Right lobe of liver (tissue), 4 donors: Measurements from ENCODE around the gene INPP4B.

ENCODE experiments used
- POLR2A ChIP-seq: fragments of 450-650 bp; IDR thresholded peaks from one replicate; pipeline ENCODE4 v1.6.1; 2017; ENCODE audit warnings: antibody characterized with exemption, mild to moderate bottlenecking
- TF ChIP-seq, protein P1 (sequence below), 4 donors: fragments of 200-600 bp in 3 of 4; fragments of 450-650 bp in 1 of 4; IDR thresholded peaks; one replicate each; pipeline versions ENCODE4 v1.5.1 to v1.8.0; 2016 to 2022; ENCODE audit warnings: antibody characterized with exemption in 4 of 4, mild to moderate bottlenecking in 2 of 4
- donor health status: DM: no; HTN: no; CAD: no.
- donor health status: DM: no; HTN: no; CAD: no.
- donor health status: DM: no; HTN: yes; CAD: no.

- TF ChIP-seq, protein P1, sequence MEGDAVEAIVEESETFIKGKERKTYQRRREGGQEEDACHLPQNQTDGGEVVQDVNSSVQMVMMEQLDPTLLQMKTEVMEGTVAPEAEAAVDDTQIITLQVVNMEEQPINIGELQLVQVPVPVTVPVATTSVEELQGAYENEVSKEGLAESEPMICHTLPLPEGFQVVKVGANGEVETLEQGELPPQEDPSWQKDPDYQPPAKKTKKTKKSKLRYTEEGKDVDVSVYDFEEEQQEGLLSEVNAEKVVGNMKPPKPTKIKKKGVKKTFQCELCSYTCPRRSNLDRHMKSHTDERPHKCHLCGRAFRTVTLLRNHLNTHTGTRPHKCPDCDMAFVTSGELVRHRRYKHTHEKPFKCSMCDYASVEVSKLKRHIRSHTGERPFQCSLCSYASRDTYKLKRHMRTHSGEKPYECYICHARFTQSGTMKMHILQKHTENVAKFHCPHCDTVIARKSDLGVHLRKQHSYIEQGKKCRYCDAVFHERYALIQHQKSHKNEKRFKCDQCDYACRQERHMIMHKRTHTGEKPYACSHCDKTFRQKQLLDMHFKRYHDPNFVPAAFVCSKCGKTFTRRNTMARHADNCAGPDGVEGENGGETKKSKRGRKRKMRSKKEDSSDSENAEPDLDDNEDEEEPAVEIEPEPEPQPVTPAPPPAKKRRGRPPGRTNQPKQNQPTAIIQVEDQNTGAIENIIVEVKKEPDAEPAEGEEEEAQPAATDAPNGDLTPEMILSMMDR (IDR thresholded peaks at IDR 0.05): no peak
- no peak for TF ChIP-seq POLR2A
Observed at GRCh38 chr4:142815834-142816233, 30.3 kb downstream of the INPP4B start.
